AG04449 (cell line): ENCODE data around the gene BRD3.

ENCODE experiments used
- CTCF ChIA-PET: fragments of 350-600 bp; formaldehyde crosslinking; extraction: SDS; loops from one replicate; lab custom pipeline; 2021; ENCODE audit warnings: antibody characterized with exemption; lab: Yijun Ruan, JAX
- POLR2A ChIA-PET: fragments of 400-600, 350-600 bp; formaldehyde crosslinking; extraction: SDS; loops from one replicate; lab custom pipeline; 2020; ENCODE audit warnings: antibody characterized with exemption, inconsistent platforms; lab: Yijun Ruan, JAX
- DNase-seq: peaks from one replicate; pipeline ENCODE4 v3.0.0-alpha.2; 2010; ENCODE audit warnings: low read depth, low spot score
- H3K4me3 ChIP-seq: 2 replicates; pipeline ENCODE4 v1.5.1; 2011; ENCODE audit warnings: low read depth, mild to moderate bottlenecking, control low read depth, low read length
- CTCF ChIP-seq: IDR thresholded peaks from one replicate; pipeline ENCODE4 v1.5.1; 2011; ENCODE audit warnings: mild to moderate bottlenecking, moderate library complexity, low read length, control low read depth, inconsistent platforms; ENCODE audit not compliant: insufficient read depth; ENCODE audit errors: missing control alignments

BRD3 gene

GRCh38 chr9:134007150-134007549 is 60.7 kb downstream of the BRD3 start:
- H3K4me3 ChIP-seq: no peak overlapping the region
- CTCF ChIA-PET: interaction anchor here (6.1 kb wide), 1 partner anchor 12 kb away, joined by 56 read pairs; no protein-coding TSS in a partner anchor
- POLR2A ChIA-PET: no interaction called here
- DNase-seq: no peak
- no peak for TF ChIP-seq CTCF

DNA sequence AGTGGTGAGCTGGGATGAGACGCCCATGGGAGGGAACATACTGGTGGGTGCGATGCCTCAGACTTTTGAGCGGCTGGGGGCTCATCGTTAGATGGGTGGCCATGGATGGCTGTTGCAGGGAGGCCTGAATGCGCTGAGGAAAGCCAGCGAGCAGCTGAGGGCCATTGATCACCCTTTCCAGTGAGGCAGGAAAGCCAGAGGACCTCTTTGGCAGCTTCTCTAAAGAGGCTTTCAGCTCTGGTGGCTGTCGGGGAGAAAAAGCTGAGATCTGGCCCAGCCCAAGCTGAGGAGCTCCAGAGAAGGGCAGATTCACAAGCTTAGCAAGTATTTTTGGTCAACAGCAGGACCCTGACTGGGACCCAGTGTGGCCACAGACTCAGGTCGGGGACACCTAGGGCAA is 62.4 kb downstream of the BRD3 start:
- no peak overlapping the region for H3K4me3 ChIP-seq
- POLR2A ChIA-PET: no interaction called here
- CTCF ChIA-PET: interaction anchor here (0.8 to 2.1 kb wide), 3 partner anchors 8 to 223 kb away, joined by 3 to 9 read pairs (median 6); no protein-coding TSS in a partner anchor
- no peak for DNase-seq
- no peak for TF ChIP-seq CTCF

- H3K4me3 ChIP-seq: no peak overlapping the region
- DNase-seq: no peak
- ChIA-PET CTCF (interaction anchor here (0.8 to 2.1 kb wide), 3 partner anchors 8 to 222 kb away, joined by 3 to 9 read pairs (median 6); no protein-coding TSS in a partner anchor), POLR2A (no interaction called here)
- TF ChIP-seq CTCF: no peak
Observed at GRCh38 chr9:134004881-134005280, 62.9 kb downstream of the BRD3 start.

DNA sequence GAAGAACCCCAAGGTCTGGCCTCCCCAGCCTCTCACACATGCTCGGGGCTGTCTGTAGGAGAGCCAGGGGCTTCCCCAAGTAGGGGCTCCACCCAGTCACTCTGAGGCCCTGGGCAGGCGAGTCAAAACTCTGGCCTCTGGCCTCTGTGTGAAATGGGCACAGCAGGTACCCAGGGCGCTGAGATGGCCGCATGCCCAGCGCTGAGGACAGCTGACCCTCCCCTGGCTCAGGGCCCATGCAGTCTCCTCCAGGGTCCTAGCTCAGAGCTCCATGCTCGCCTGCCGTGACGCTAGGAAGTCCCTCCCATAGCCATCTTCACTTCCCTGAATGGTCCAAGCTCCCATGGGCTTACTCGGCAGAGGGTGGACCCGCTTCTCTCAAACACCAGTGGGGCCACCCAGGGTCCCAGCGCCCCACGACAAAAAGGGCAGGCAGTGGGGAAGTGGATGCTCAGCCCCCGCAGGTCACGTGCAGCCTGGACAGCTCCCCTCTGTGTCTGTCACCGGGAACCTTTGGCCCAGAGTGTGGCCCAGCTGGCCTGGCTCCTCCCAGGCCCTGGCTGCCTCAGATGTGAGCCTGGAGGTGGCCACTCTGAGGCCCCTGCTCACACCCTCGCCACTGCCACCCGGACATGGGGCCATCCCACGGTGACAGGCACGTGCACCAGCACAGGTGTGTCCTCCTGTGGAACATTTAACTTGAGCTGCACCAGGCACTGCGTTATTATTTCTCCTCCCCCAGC is 63.5 kb downstream of the BRD3 start:
- CTCF ChIA-PET: interaction anchor here (1.1 to 2.1 kb wide), 3 partner anchors 9 to 222 kb away, joined by 6 to 9 read pairs (median 7); no protein-coding TSS in a partner anchor

DNA sequence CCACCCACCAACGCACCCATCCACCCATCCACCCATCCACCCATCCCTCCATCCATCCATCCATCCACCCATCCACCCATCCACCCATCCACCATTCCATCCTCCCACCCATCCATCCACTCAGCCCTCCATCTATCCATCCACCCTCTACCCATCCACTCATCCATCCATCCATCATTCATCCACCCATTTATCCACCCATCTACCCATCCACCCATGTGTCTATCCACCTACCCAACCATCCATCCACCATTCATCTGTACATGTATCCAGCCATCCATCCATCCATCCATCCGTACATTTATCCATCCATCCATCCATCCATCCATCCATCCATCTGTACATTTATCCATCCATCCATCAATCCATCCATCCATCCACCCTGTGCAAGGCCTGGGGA is 64.6 kb downstream of the BRD3 start:
- DNase-seq: no peak
- ChIA-PET POLR2A (no interaction called here), CTCF (interaction anchor here (1.1 to 1.2 kb wide), 2 partner anchors 221 kb away, joined by 5 to 7 read pairs; no protein-coding TSS in a partner anchor)
- H3K4me3 ChIP-seq: no peak overlapping the region
- no peak for TF ChIP-seq CTCF

More for the DNA sequence above, 63.5 kb downstream of the BRD3 start:
- no peak for TF ChIP-seq CTCF
- POLR2A ChIA-PET: no interaction called here
- no peak for DNase-seq
- H3K4me3 ChIP-seq: no peak overlapping the region

- TF ChIP-seq CTCF: no peak
- H3K4me3 ChIP-seq: no peak overlapping the region
- ChIA-PET POLR2A (no interaction called here), CTCF (interaction anchor here (1.0 to 1.2 kb wide), 2 partner anchors 9 to 221 kb away, joined by 4 to 5 read pairs; no protein-coding TSS in a partner anchor)
- no peak for DNase-seq
Observed at GRCh38 chr9:134002796-134003195, 65.0 kb downstream of the BRD3 start.
